PFSK-1 (cell line): ENCODE results near the gene NFATC3.

Experiments
- POLR2AphosphoS5 ChIP-seq: IDR thresholded peaks from 2 replicates; pipeline ENCODE4 v1.6.1; 2012; ENCODE audit warnings: low read depth, mild to moderate bottlenecking, control low read depth, low read length, moderate library complexity
- REST ChIP-seq, 2 experiments: IDR thresholded peaks; 2 replicates each; pipeline versions ENCODE4 v1.6.1 to v1.8.0; 2011 to 2012; ENCODE audit warnings: low read depth in 2 of 2, low read length in 2 of 2, control low read depth in 1 of 2, inconsistent platforms in 1 of 2, mild to moderate bottlenecking in 1 of 2, moderate library complexity in 1 of 2; ENCODE audit not compliant: insufficient read depth in 1 of 2
- SIN3A ChIP-seq: IDR thresholded peaks from 2 replicates; pipeline ENCODE4 v1.6.1; 2012; ENCODE audit warnings: mild to moderate bottlenecking, low read length, moderate library complexity, borderline replicate concordance; ENCODE audit not compliant: insufficient read depth
- TAF1 ChIP-seq: IDR thresholded peaks from 2 replicates; pipeline ENCODE4 v1.6.1; 2012; ENCODE audit warnings: low read length, control low read depth, borderline replicate concordance; ENCODE audit not compliant: insufficient read depth

GRCh38 chr16:68200088-68200783 lies 115.1 kb downstream of the NFATC3 start:
- no peak for TF ChIP-seq TAF1
- TF ChIP-seq REST (IDR thresholded peaks at IDR 0.05; ENCODE audit: insufficient read depth in 1 of 2, low read depth in 2 of 2, low read length in 2 of 2) = no peak
- TF ChIP-seq POLR2AphosphoS5 = no peak
- TF ChIP-seq SIN3A = no peak
